K562 (cell line): ENCODE measurements around the gene PDK3. TPM values are rescaled to one million over a fixed set of nuclear protein-coding genes. Genes with fewer than 3 reads are reported as not detected.

Source experiments
- ATAC-seq: fragments of 200-7000 bp; cut with Tn5 transposase; 3 replicates; pipeline ENCODE4 v1.9.1; 2020; ENCODE audit warnings: moderate library complexity
- BruUV-seq: library from RNA; stranded (reverse); fragments of 400-500 nt; replicated peaks from 2 replicates; lab custom pipeline; 2021; lab: Mats Ljungman, UMichigan
- CTCF ChIA-PET: fragments of 300-600 bp; formaldehyde crosslinking; extraction: SDS; loops from one replicate; lab custom pipeline; 2021; ENCODE audit warnings: low intra/inter-chr PET ratio; lab: Yijun Ruan, JAX
- POLR2A ChIA-PET: fragments of 300-600, 350-650 bp; sonication (Branson Sonifier 250); formaldehyde crosslinking; extraction: SDS; loops from one replicate; lab custom pipeline; 2021; ENCODE audit warnings: antibody characterized with exemption, inconsistent platforms; lab: Yijun Ruan, JAX
- DNase-seq, 4 experiments: peaks; one replicate each; pipeline versions ENCODE4 v3.0.0 to v3.0.0-alpha.2; 2011 to 2018; ENCODE audit warnings: low spot score in 3 of 4, mixed read lengths in 3 of 4; ENCODE audit errors: extremely low read depth in 1 of 4
- FAIRE-seq: peaks from 2 replicates; lab custom pipeline; 2011; peaks lifted over from hg19 to GRCh38; lab: Jason Lieb, UNC
- H2AFZ ChIP-seq: 2 replicates; pipeline ENCODE4 v1.6.0; 2011; ENCODE audit warnings: low read depth, low read length, control low read depth, inconsistent platforms
- H3K27ac ChIP-seq: fragments of 200-600 bp; 3 replicates; pipeline ENCODE4 v1.8.0; 2011; ENCODE audit warnings: low read depth, mild to moderate bottlenecking, control low read depth, inconsistent platforms, low read length, moderate library complexity, mixed read lengths; ENCODE audit errors: extremely low read depth
- H3K27me3 ChIP-seq, 2 experiments: fragments of 300-600 bp in 1 of 2; 2 replicates in 1 of 2; 3 replicates in 1 of 2; pipeline versions ENCODE4 v1.6.0 to v1.8.0; 2011; ENCODE audit warnings: inconsistent platforms in 2 of 2, low read length in 2 of 2, mild to moderate bottlenecking in 1 of 2, mixed read lengths in 1 of 2, moderate library complexity in 1 of 2; ENCODE audit not compliant: control insufficient read depth in 2 of 2, insufficient read depth in 2 of 2
- H3K36me3 ChIP-seq: fragments of 300-600 bp; 3 replicates; pipeline ENCODE4 v1.8.0; 2011; ENCODE audit warnings: mild to moderate bottlenecking, low read length, inconsistent platforms; ENCODE audit not compliant: control insufficient read depth, insufficient read depth
- H3K4me1 ChIP-seq, 2 experiments: fragments of 200-600 bp in 1 of 2; replicated peaks in 1 of 2; 2 replicates in 1 of 2; 3 replicates in 1 of 2; pipeline versions ENCODE4 v1.5.1 to v1.8.0; 2011; ENCODE audit warnings: inconsistent platforms in 2 of 2, low read length in 2 of 2, mild to moderate bottlenecking in 1 of 2, mixed read lengths in 1 of 2, moderate library complexity in 1 of 2; ENCODE audit not compliant: control insufficient read depth in 2 of 2, insufficient read depth in 2 of 2
- H3K4me2 ChIP-seq: 2 replicates; pipeline ENCODE4 v1.6.1; 2011; ENCODE audit warnings: low read length, control low read depth, inconsistent platforms, mixed read lengths; ENCODE audit not compliant: insufficient read depth
- H3K4me3 ChIP-seq: fragments of 200-600 bp; sonication (generic), shearing (Covaris generic); 2 replicates; pipeline ENCODE4 v1.5.1; 2016; ENCODE audit warnings: control low read depth, inconsistent platforms
- H3K79me2 ChIP-seq: fragments of 200-600 bp; 3 replicates; pipeline ENCODE4 v1.8.0; 2011; ENCODE audit warnings: low read length, inconsistent platforms; ENCODE audit not compliant: control insufficient read depth, insufficient read depth
- H3K9ac ChIP-seq, 2 experiments: 2 replicates each; pipeline versions ENCODE4 v1.6.0 to v1.6.1; 2011; ENCODE audit warnings: low read depth in 2 of 2, low read length in 2 of 2, control low read depth in 1 of 2, inconsistent platforms in 1 of 2, mild to moderate bottlenecking in 1 of 2, mixed read lengths in 1 of 2; ENCODE audit not compliant: insufficient read depth in 1 of 2
- H3K9me1 ChIP-seq: one replicate; pipeline ENCODE4 v1.6.0; 2011; ENCODE audit warnings: inconsistent platforms, mild to moderate bottlenecking, low read length, moderate library complexity; ENCODE audit not compliant: control insufficient read depth, insufficient read depth
- H3K9me3 ChIP-seq: replicated peaks from 2 replicates; pipeline ENCODE4 v1.5.1; 2011; ENCODE audit warnings: low read depth, low read length, inconsistent platforms; ENCODE audit not compliant: control insufficient read depth, insufficient read depth
- H4K20me1 ChIP-seq: replicated peaks from 2 replicates; pipeline ENCODE4 v1.6.1; 2011; ENCODE audit warnings: low read length, inconsistent platforms, mixed read lengths; ENCODE audit not compliant: control insufficient read depth, insufficient read depth
- ATF1 ChIP-seq, 2 experiments: fragments of 450-650 bp in 1 of 2; IDR thresholded peaks; 2 replicates each; pipeline ENCODE4 v1.6.1; 2016; ENCODE audit warnings: missing compliant biosample characterization in 1 of 2, missing genetic modification characterization in 1 of 2
- CREM ChIP-seq: IDR thresholded peaks from 2 replicates; pipeline ENCODE4 v1.6.1; 2014; ENCODE audit warnings: antibody characterized with exemption, low read depth
- DEAF1 ChIP-seq: fragments of 450-650 bp; formaldehyde crosslinking; IDR thresholded peaks from 2 replicates; pipeline ENCODE4 v1.4.0; 2020; ENCODE audit warnings: mild to moderate bottlenecking, moderate library complexity
- HMG20B ChIP-seq: fragments of 250-450 bp; sonication (Bioruptor Pico); IDR thresholded peaks from 2 replicates; pipeline ENCODE4 v1.5.0; 2021; ENCODE audit warnings: mild to moderate bottlenecking
- HNRNPLL ChIP-seq: fragments of 200-400 bp; formaldehyde crosslinking; IDR thresholded peaks from 2 replicates; pipeline ENCODE4 v1.6.1; 2017; ENCODE audit warnings: low read length, low read depth, mild to moderate bottlenecking; ENCODE audit not compliant: poor library complexity, severe bottlenecking
- ILK ChIP-seq: fragments of 450-650 bp; IDR thresholded peaks from 2 replicates; pipeline ENCODE4 v1.6.1; 2016; ENCODE audit warnings: missing genetic modification characterization, low read depth, mild to moderate bottlenecking, missing compliant biosample characterization, moderate library complexity, borderline replicate concordance
- PRMT5 ChIP-seq: sonication (generic); formaldehyde crosslinking; IDR thresholded peaks from 2 replicates; pipeline ENCODE4 v1.5.0; 2020; ENCODE audit warnings: missing genetic modification reagents
- SOX6 ChIP-seq: fragments of 450-650 bp; IDR thresholded peaks from 2 replicates; pipeline ENCODE4 v1.6.1; 2014; ENCODE audit warnings: mild to moderate bottlenecking
- U2AF1 ChIP-seq: fragments of 200-400 bp; formaldehyde crosslinking; optimal IDR thresholded peaks from 2 replicates; pipeline ENCODE3; 2017; ENCODE audit warnings: mild to moderate bottlenecking, low read depth, low read length, moderate library complexity
- ZNF23 ChIP-seq: fragments of 250-450 bp; sonication (Bioruptor Pico); IDR thresholded peaks from 2 replicates; pipeline ENCODE4 v1.4.0; 2020; ENCODE audit warnings: mild to moderate bottlenecking
- ZSCAN32 ChIP-seq: fragments of 450-650 bp; formaldehyde crosslinking; IDR thresholded peaks from 2 replicates; pipeline ENCODE4 v1.4.0; 2020; ENCODE audit warnings: mild to moderate bottlenecking, moderate library complexity
- WGBS: fragments of 100-300 bp; shearing (Covaris generic); methylation state at CpG from one replicate; pipeline ENCODE4 v1.1.6; 2016; ENCODE audit warnings: low coverage, mixed read lengths; ENCODE audit not compliant: insufficient coverage; ENCODE audit errors: missing lambda C conversion rate; 5-methylcytosine and 5-hydroxymethylcytosine counted together
- in situ Hi-C: fragments of 300-500 bp; cut with MboI; formaldehyde crosslinking; loops from 4 replicates; pipeline ENCODE4 v1.15.0; 2018; ENCODE audit warnings: inconsistent platforms, mixed read lengths
- intact Hi-C: fragments of 100-400 bp; cut with micrococcal nuclease; formaldehyde crosslinking; loops from 2 replicates; pipeline ENCODE4 v1.14.2; 2022
- polyA plus RNA-seq, 8 experiments: library from polyadenylated mRNA; depleted of rRNA in 4 of 8; stranded (reverse) in 5 of 8; unstranded in 3 of 8; fragments of >200 nt; fragmentation: Nextera tagmentation in 2 of 8; fragmentation: Illumina TruSeq in 1 of 8; extraction: Ambion mirVana in 2 of 8; extraction: Trizol in 1 of 8; gene quantifications; 2 replicates each; pipeline versions ENCODE4 v1.2.1 to v1.2.3, GENCODE V29; 2011 to 2014; ENCODE audit warnings: inconsistent platforms in 1 of 8, missing spikeins in 1 of 8
- total RNA-seq, 7 experiments: library from RNA; depleted of rRNA in 6 of 7; stranded (reverse); fragments of >200 nt in 6 of 7; fragmentation: Illumina TruSeq in 2 of 7; extraction: Trizol in 2 of 7; gene quantifications; 2 replicates each; pipeline versions ENCODE4 v1.2.1 to v1.2.3, GENCODE V29; 2011 to 2021; ENCODE audit warnings: low replicate concordance in 1 of 7

The PDK3 gene
- total and polyA plus RNA-seq, 9 of the 15 experiments (the other 6 are each of a cell fraction or from before 2014, with no cell fraction given), result 0.20 to 4.9 (median 0.95) TPM

DNA sequence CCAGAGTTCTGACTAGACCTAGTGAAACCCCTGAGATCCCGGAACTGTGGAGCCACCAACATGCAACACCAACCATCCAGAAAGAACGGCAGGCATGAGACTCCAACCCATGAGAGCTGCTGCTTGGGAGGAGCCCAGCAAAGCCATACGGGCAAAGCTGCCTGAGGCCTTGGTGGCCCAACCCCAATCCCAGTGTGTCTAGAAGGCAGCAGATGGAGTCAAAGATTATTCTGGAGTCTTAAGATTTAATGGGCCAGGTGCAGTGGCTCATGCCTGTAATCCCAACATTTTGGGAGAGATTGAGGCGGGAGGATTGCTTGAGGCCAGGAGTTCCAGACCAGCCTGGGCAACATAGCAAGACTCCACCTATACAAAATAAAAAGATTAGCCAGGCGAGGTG, 49.2 kb upstream of the PDK3 start (continued):
- no peak for TF ChIP-seq PRMT5 (CRISPR knock-in tag)

DNA sequence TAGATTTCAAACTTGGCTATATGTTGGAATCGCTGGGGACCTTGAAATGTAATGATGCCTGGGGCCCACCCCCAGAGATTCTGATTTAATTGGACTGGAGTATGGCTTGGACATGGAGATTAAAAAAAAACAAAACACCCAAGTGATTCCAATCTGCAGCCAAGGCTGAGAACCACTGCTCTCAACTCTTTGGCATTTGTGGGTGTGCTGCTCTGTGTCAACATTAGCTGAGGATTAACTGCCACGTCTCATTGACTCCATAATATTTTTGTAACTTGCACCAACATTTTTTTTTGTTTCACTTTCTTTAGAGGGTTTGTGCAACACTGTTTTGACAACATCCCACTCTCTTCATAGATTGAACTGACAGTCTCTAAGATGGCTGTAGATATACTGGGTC, 41.1 kb upstream of the PDK3 start:
- TF ChIP-seq HNRNPLL (no peak), ILK (no peak), DEAF1 (no peak), ATF1 (CRISPR knock-in tag; IDR thresholded peaks at IDR 0.05) (no peak), ATF1 (tag; IDR thresholded peaks at IDR 0.05) (no peak), U2AF1 (no peak), ZSCAN32 (CRISPR knock-in tag) (no peak), HMG20B (CRISPR knock-in tag) (no peak), ZNF23 (CRISPR knock-in tag) (no peak), CREM (no peak), SOX6 (no peak)
- CTCF ChIA-PET, result no interaction called here
- in situ Hi-C loops, result no loop called here

More for the DNA sequence above, 41.1 kb upstream of the PDK3 start:
- no peak for FAIRE-seq
- Histone ChIP-seq H4K20me1 (no peaks in the 10 kb centered on the region), H3K9ac (no peak overlapping the region), H3K27me3 (no peaks in the 10 kb centered on the region), H3K4me2 (no peak overlapping the region), H3K9me1 (no peaks in the 10 kb centered on the region), H2AFZ (no peak overlapping the region), H3K36me3 (no peaks in the 10 kb centered on the region), H3K4me1 (no peaks in the 10 kb centered on the region), H3K79me2 (no peaks in the 10 kb centered on the region), H3K27ac (no peak overlapping the region), H3K9me3 (no peaks in the 10 kb centered on the region; the same call in 1 of the 2 replicates), H3K4me3 (no peak overlapping the region)
- no peak for DNase-seq
- POLR2A ChIA-PET, result no interaction called here
- WGBS, result 6% methylated on average over 2 of the region's 2 CpGs
- no TSS peak for BruUV-seq
- ATAC-seq, result no peak
- intact Hi-C loops, result no loop called here
